HL-60 (cell line): ENCODE data around the gene LYPD5.
A peak's percentile ranks its signal among the peaks of the same experiment; 100 is the strongest.

Experiments
- CTCF ChIP-seq: IDR thresholded peaks from one replicate; pipeline ENCODE4 v1.5.1; 2011; ENCODE audit warnings: low read length, control low read depth, inconsistent platforms; ENCODE audit not compliant: insufficient read depth
- GABPA ChIP-seq: IDR thresholded peaks from 2 replicates; pipeline ENCODE4 v1.6.1; 2012; ENCODE audit warnings: low read depth
- POLR2AphosphoS5 ChIP-seq: IDR thresholded peaks from 2 replicates; pipeline ENCODE4 v1.6.1; 2012; ENCODE audit warnings: low read depth
- REST ChIP-seq: IDR thresholded peaks from 2 replicates; pipeline ENCODE4 v1.6.1; 2012; ENCODE audit warnings: low read depth; ENCODE audit not compliant: insufficient replicate concordance

- peak; percentile 73 for TF ChIP-seq POLR2AphosphoS5
- TF ChIP-seq REST: peak; percentile 75
- no peak for TF ChIP-seq CTCF
- TF ChIP-seq GABPA: no peak
Observed at GRCh38 chr19:43754503-43755255, 47.6 kb downstream of the LYPD5 start, which contains the start of gene SMG9.
